Activated gamma-delta T cell treated with anti-CD3 and anti-CD28 coated beads, Interleukin-2, amount 50 U/mL, for 16 hours (primary cell): ENCODE data around the gene CRY1.
"Not testable (repeated sequence)": the region's sequence is repeated elsewhere in the genome, so short reads cannot be mapped to it uniquely, and the experiment has no call there.

ENCODE experiments used
- DNase-seq: peaks from one replicate; pipeline ENCODE4 v3.0.0-alpha.2; 2020; ENCODE audit warnings: low read depth

Gene CRY1

GRCh38 chr12:107108366-107108765 is 15.0 kb upstream of the CRY1 start:
- DNase-seq = not testable (repeated sequence)

- no peak for DNase-seq
These were observed 14.0 kb upstream of the CRY1 start for GRCh38 chr12:107107381-107107780.

- DNase-seq = no peak
These were observed 13.1 kb upstream of the CRY1 start for GRCh38 chr12:107106241-107107025.

DNA sequence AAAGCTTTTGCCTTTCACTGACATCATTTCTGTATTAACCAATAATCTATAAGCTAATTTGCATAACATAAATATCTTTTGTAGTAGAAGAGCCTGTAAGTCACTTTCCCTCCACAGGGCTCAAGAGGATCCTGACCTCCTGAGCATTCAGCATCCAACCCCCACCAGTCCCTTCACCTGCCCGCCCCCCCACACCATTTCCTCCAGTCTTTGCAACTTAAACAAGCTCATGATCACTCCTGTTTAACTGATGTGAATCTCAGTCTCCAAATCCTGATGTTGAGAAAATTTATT is 12.0 kb upstream of the CRY1 start:
- no peak for DNase-seq

GRCh38 chr12:107103516-107103915 is 10.2 kb upstream of the CRY1 start:
- DNase-seq = no peak

GRCh38 chr12:107103097-107103496 is 9.7 kb upstream of the CRY1 start:
- DNase-seq = no peak

GRCh38 chr12:107102294-107102693 is 8.9 kb upstream of the CRY1 start:
- no peak for DNase-seq

- no peak for DNase-seq
These were observed 8.3 kb upstream of the CRY1 start for GRCh38 chr12:107101651-107102050.

DNA sequence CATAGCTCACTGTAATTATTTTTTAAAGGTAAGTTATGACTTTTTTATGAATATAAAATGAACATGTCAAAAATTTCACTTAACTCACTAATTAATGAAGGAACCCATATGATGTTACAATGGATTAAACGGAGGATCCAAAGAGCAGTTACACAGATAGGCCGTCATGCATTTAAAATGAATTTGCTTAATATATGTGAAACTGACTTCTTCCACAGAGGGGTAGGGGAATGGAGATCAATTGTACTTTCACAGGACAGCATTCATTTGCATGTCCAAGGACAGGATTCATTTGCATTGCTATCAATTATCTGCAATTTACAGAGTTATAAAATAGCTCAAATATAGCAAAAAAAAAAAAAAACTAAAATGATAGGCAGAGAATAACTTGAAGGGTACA is 6.6 kb upstream of the CRY1 start:
- DNase-seq = no peak

DNA sequence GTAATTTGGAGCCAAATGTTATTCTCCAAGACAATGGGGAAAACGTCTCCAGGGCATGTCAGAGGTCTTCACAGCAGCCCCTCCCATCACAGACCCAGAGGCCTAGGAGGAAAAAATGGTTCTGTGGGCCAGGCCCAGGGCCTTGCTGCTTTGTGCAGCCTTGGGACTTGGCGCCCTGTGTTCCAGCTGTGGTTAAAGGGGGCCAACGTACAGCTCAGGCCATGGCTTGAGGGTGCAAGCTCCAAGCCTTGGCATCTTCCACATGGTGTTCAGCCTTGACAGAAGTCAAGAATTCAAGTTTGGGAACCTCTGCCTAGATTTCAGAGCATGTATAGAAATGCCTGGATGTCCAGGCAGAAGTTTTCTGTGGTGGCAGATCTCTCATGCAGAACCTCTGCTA is 3.2 kb upstream of the CRY1 start:
- no peak for DNase-seq

- no peak for DNase-seq
These were observed 767 bp upstream of the CRY1 start for GRCh38 chr12:107094183-107094448.

DNA sequence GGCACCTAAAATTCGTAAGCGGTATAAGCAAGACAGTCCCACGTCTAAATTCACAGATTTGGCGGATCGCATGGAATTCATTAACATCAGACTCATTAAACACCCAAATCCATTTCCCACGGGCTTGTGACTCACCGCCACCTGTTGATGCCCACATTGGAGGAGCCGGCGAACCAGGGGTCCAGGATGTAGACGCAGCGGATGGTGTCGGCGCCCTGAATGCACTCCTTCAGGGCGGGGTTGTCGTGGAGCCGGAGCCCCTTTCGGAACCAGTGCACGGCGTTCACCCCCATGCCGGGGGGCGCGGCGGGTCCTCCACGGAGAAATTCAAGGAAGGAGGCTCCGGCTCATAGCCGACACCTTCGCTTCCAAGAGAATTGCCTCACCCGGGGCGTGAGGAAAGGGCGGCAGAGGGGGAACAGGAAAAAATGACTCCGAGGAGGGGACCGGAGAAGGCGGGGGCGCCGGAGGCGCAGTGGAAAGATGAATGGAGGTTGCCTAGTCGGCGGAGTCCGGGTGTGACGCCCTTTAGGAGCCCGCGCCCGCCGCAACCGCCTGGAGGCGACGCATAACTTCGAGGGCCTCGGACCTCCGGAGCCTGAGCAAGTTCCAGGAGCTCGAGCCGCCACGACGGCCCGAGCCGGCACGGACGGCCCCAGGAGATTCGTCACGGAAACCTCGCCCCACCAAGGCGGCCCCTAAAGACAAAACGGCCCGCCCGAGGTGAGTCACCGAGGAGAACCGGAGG is 506 bp downstream of the CRY1 start:
- DNase-seq = peak; percentile 59

- DNase-seq = no peak
These were observed 1.2 kb downstream of the CRY1 start for GRCh38 chr12:107091989-107092641.

DNA sequence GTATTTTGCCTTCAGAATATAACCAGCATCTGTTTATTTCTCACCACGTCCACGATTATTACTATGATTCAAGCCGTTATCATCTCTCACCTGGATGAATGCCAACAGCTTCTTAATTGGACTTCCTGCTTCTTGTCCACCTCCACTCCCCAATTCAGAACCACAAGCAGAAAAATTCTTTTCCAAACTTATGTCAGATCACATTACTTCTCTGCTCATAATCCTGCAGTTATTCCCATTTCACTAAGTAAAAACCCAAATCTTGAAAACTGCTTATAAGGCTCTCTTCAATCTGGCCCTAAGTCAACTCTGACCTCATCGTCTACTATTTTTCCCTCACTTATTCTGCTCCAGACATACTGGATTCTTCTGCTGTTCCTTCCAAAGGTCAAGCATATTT is 2.0 kb downstream of the CRY1 start:
- DNase-seq = no peak

- no peak for DNase-seq
These were observed 2.6 kb downstream of the CRY1 start for GRCh38 chr12:107090711-107091110.

- no peak for DNase-seq
These were observed 4.4 kb downstream of the CRY1 start for GRCh38 chr12:107088912-107089311.

GRCh38 chr12:107086314-107086713 is 7.0 kb downstream of the CRY1 start:
- no peak for DNase-seq

- DNase-seq = no peak
These were observed 11.6 kb downstream of the CRY1 start for GRCh38 chr12:107081778-107082177.

- no peak for DNase-seq
These were observed 13.1 kb downstream of the CRY1 start for GRCh38 chr12:107080299-107080698.

DNA sequence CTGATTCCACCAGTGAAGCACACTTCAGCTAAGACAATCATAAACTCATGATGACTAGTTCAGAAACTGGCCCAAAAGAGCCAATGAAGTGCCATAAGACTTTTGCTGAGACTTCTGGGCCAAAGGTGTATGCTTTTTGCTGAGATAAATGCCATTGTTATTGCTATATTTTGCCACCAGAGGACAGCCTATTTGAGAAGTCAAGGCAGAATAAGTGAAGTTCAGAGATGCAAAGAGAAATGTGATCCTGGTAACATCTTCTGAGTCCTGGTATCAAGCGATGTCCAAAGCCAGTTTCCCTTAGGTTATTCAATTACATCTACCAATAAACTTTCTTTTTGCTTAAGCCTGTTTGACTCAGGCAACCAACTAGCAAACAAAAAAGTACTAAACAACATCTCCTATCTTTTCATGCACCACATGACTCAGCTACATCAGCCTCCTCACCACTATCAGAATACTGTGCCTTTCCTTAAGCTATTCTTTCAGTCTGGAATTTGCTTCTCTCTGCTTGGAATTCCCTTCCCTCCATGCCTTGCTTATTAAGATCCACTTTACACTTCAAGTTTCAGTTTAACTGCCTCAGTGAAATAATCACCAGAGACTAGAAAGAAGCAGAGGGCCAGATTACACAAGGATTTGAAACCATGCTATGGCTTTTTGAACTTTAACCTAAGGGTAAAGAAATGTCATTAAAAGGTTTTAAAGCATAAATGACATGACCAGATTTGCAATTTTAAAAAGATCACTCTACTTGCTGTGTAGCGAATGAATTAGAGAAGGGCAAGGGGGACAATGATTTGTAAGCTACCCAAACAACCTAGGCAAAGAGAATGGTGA is 14.0 kb downstream of the CRY1 start:
- no peak for DNase-seq

DNA sequence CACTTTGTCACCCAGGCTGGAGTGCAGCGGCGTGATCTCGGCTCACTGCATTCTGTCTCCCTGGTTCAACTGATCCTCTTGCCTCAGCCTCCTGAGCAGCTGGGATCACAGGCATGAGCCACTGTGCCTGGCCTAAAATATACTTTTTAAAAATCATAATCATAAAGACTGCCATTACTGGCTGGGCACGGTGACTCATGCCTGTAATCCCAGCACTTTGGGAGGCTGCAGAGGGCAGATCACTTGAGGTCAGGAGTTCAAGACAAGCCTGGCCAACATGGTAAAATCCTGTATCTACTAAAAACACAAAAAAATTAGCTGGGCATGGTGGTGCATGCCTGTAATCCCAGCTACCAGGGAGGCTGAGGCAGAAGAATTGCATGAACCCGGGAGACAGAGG is 20.1 kb downstream of the CRY1 start:
- not testable (repeated sequence) for DNase-seq

DNA sequence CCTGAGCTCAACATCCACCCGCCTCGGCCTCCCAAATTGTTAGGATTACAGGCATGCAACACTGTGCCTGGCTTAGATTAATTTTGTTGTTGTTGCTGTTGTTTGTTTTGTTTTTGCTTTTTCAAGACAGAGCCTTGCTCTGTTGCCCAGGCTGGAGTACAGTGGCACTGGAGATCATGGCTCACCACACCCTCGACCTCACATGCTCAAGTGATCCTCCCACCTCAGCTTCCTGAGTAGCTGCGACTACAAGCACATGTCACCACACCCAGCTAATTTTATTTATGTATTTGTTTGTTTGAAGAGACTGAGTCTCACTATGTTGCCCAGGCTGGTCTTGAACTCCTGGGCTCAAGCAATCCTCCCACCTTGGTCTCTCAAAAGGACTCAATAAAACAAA is 26.7 kb downstream of the CRY1 start:
- no peak for DNase-seq

DNA sequence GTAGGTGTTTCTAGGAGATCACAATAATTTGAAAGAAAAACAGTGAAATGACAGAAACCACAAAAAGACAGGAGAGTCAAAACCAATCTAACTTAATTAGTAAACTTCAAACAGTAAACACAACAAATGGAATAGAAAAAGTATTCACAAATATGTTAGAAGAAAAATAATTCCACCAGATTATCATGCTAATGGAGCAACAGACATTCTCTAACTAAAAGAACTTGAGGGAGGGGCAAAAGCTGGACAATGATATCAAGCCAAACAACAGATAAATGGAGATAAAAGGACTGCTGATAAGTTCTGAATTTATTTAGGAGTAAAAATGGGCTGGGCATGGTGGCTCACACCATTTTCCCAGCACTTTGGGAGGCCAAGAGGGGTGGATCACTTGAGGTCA is 28.7 kb downstream of the CRY1 start:
- DNase-seq = no peak
